AG04450 (cell line): ENCODE data around the gene CST9. TPM values are rescaled to one million over a fixed set of nuclear protein-coding genes. Genes with fewer than 3 reads are reported as not detected.

Source experiments
- CTCF ChIA-PET: fragments of 300-600, 350-600 bp; formaldehyde crosslinking; extraction: SDS; loops from one replicate; lab custom pipeline; 2022; ENCODE audit warnings: antibody characterized with exemption, inconsistent platforms; lab: Charles Lee
- POLR2A ChIA-PET: fragments of 350-600 bp; formaldehyde crosslinking; extraction: SDS; loops from one replicate; lab custom pipeline; 2021; ENCODE audit warnings: antibody characterized with exemption, inconsistent platforms; lab: Yijun Ruan, JAX
- DNase-seq: peaks from one replicate; pipeline ENCODE4 v3.0.0-alpha.2; 2011; ENCODE audit warnings: low read depth, low spot score
- H3K27ac ChIP-seq: one replicate; pipeline ENCODE4 v1.5.1; 2012; ENCODE audit warnings: low read depth, low read length, control low read depth
- H3K27me3 ChIP-seq: one replicate; pipeline ENCODE4 v1.6.0; 2012; ENCODE audit warnings: low read length; ENCODE audit not compliant: control insufficient read depth, insufficient read depth
- H3K4me3 ChIP-seq: 2 replicates; pipeline ENCODE4 v1.5.1; 2011; ENCODE audit warnings: mild to moderate bottlenecking, low read depth, low read length, control low read depth
- H3K9me3 ChIP-seq: 2 replicates; pipeline ENCODE4 v1.5.1; 2012; ENCODE audit warnings: low read length; ENCODE audit not compliant: control insufficient read depth, insufficient read depth
- polyA plus RNA-seq: library from polyadenylated mRNA; depleted of rRNA; stranded (reverse); fragments of >200 nt; gene quantifications from 2 replicates; pipeline ENCODE4 v1.2.3, GENCODE V29; 2011
- TF ChIP-seq, protein P1 (sequence below): IDR thresholded peaks from 2 replicates; pipeline ENCODE4 v1.5.1; 2011; ENCODE audit warnings: low read depth, low read length, control low read depth, inconsistent platforms

The CST9 gene
- polyA plus RNA-seq, 1 experiment, result not detected

DNA sequence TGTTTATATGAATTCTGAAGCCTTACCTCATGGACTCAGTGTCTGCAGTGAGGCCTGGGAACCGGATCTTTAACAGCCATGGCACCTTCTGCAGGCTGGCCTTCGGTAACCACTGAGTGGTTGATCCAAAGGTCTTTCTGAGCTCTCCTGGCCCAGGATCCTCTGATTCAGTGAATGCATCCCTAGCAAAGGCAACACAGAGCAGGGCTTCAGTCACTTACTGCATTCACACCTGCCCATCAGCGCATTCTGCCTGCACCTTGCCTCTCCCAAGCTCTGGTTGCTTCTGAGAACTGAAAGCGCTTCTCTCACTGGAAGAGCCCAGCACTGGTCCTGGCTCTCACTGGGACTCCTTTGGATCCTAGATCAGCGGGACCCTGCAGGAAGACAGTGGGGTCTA is 8.4 kb upstream of the CST9 start:
- H3K27ac ChIP-seq, result no peak overlapping the region
- ChIA-PET POLR2A (no interaction called here), CTCF (interaction anchor here (1.5 kb wide), 1 partner anchor 173 kb away, joined by 5 read pairs; no protein-coding TSS in a partner anchor)
- DNase-seq, result no peak
- TF ChIP-seq, protein P1, sequence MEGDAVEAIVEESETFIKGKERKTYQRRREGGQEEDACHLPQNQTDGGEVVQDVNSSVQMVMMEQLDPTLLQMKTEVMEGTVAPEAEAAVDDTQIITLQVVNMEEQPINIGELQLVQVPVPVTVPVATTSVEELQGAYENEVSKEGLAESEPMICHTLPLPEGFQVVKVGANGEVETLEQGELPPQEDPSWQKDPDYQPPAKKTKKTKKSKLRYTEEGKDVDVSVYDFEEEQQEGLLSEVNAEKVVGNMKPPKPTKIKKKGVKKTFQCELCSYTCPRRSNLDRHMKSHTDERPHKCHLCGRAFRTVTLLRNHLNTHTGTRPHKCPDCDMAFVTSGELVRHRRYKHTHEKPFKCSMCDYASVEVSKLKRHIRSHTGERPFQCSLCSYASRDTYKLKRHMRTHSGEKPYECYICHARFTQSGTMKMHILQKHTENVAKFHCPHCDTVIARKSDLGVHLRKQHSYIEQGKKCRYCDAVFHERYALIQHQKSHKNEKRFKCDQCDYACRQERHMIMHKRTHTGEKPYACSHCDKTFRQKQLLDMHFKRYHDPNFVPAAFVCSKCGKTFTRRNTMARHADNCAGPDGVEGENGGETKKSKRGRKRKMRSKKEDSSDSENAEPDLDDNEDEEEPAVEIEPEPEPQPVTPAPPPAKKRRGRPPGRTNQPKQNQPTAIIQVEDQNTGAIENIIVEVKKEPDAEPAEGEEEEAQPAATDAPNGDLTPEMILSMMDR, result no peak
- H3K9me3 ChIP-seq, result no peaks in the 10 kb centered on the region
- H3K27me3 ChIP-seq, result peaks cover 22% of the 10 kb centered on the region
- H3K4me3 ChIP-seq, result no peak overlapping the region

- H3K9me3 ChIP-seq, result no peaks in the 10 kb centered on the region
- ChIA-PET CTCF (interaction anchor here (0.6 to 1.5 kb wide), 2 partner anchors 171 to 172 kb away, joined by 3 to 5 read pairs; no protein-coding TSS in a partner anchor), POLR2A (no interaction called here)
- no peak overlapping the region for H3K4me3 ChIP-seq
- TF ChIP-seq, protein P1, result no peak
- no peak overlapping the region for H3K27ac ChIP-seq
- DNase-seq, result no peak
- peaks cover 22% of the 10 kb centered on the region for H3K27me3 ChIP-seq
These were observed 8.0 kb upstream of the CST9 start for GRCh38 chr20:23613676-23614075.

GRCh38 chr20:23612396-23612795 is 6.7 kb upstream of the CST9 start:
- DNase-seq, result no peak
- Histone ChIP-seq H3K27ac (no peak overlapping the region), H3K9me3 (no peaks in the 10 kb centered on the region; the same call in 1 of the 2 replicates), H3K4me3 (no peak overlapping the region), H3K27me3 (peaks cover 25% of the 10 kb centered on the region)
- CTCF ChIA-PET, result no interaction called here
- POLR2A ChIA-PET, result no interaction called here
- TF ChIP-seq, protein P1, result no peak

DNA sequence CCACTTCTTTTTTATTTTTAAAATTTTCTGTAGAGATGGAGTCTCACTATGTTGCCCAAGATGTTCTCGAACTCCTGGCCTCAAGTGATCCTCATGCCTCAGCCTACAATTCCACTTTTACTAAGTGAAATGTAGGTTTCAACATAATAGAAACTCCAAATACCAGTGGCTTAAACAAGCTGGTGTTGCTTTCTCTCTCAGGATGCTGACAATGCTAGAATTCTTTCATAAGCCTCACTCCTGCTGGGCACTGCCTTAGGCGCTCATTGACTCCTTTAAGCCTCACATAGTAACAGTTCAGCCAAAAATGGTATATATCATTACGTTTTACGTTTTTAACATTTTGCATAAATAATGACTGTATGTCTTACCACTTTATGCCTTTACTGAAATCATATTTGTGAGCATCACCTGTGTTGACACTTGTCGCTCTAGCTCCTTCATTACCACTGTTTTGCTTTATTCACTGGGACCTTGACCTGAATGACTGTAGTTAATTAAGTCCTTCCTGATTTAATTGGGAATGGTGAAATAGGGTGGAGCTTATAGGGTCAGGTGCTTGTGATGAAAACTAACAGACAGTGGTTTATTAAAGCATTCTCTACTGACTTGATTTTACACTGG is 3.9 kb upstream of the CST9 start:
- ChIA-PET POLR2A (no interaction called here), CTCF (interaction anchor here (9.6 kb wide), 1 partner anchor 167 kb away, joined by 95 read pairs; no protein-coding TSS in a partner anchor)
- no peak overlapping the region for H3K4me3 ChIP-seq
- H3K27ac ChIP-seq, result no peak overlapping the region
- no peaks in the 10 kb centered on the region; the same call in 1 of the 2 replicates for H3K9me3 ChIP-seq
- TF ChIP-seq, protein P1, result no peak
- DNase-seq, result no peak
- H3K27me3 ChIP-seq, result peaks cover 31% of the 10 kb centered on the region

GRCh38 chr20:23608251-23608846 is 2.6 kb upstream of the CST9 start:
- TF ChIP-seq, protein P1, result no peak
- POLR2A ChIA-PET, result no interaction called here
- H3K9me3 ChIP-seq, result no peaks in the 10 kb centered on the region; the same call in 1 of the 2 replicates
- CTCF ChIA-PET, result interaction anchor here (0.6 to 9.6 kb wide), 3 partner anchors 13 to 209 kb away, joined by 3 to 95 read pairs (median 24); no protein-coding TSS in a partner anchor
- no peak overlapping the region for H3K4me3 ChIP-seq
- peaks cover 32% of the 10 kb centered on the region for H3K27me3 ChIP-seq
- no peak overlapping the region for H3K27ac ChIP-seq
- no peak for DNase-seq
